Esophagus mucosa (tissue), 1 donor: ENCODE measurements around the gene HOXD11. TPM values are rescaled to one million over a fixed set of nuclear protein-coding genes. Genes with fewer than 3 reads are reported as not detected.
A peak's percentile ranks its signal among the peaks of the same experiment; 100 is the strongest.

ENCODE experiments used
- ATAC-seq: fragments of 200-7000 bp; cut with Tn5 transposase; one replicate; pipeline ENCODE4 v1.9.1; 2020
- total RNA-seq: library from RNA; stranded (reverse); gene quantifications from one replicate; pipeline ENCODE4 v1.2.4, GENCODE V29; 2023
- donor health status: DM: yes; HTN: yes; CAD: no.

Gene HOXD11
- total RNA-seq, 1 donor from 2014 or later: not detected

- ATAC-seq: no peak
Measured at GRCh38 chr2:176107731-176108181, 676 bp downstream of the HOXD11 start.

GRCh38 chr2:176109192-176109901 is 2.3 kb downstream of the HOXD11 start:
- no peak for ATAC-seq

- ATAC-seq: no peak
Measured at GRCh38 chr2:176109946-176110345, 2.9 kb downstream of the HOXD11 start.

GRCh38 chr2:176110415-176111308 is 3.6 kb downstream of the HOXD11 start:
- no peak for ATAC-seq

- no peak for ATAC-seq
Measured at GRCh38 chr2:176111309-176111663, 4.2 kb downstream of the HOXD11 start.

GRCh38 chr2:176111846-176112374 is 4.8 kb downstream of the HOXD11 start:
- no peak for ATAC-seq

GRCh38 chr2:176112375-176113302 is 5.6 kb downstream of the HOXD11 start:
- no peak for ATAC-seq

- no peak for ATAC-seq
Measured at GRCh38 chr2:176114120-176114929, 7.2 kb downstream of the HOXD11 start.

GRCh38 chr2:176114930-176115625 is 8.0 kb downstream of the HOXD11 start:
- ATAC-seq: no peak

GRCh38 chr2:176115883-176116813 is 9.1 kb downstream of the HOXD11 start, which contains the start of gene HOXD10:
TSS of gene HOXD10 (plus strand) at chr2:176116778. CDS start at chr2:176116834, 56 bp downstream.
- ATAC-seq: peak; percentile 67

- ATAC-seq: no peak
Measured at GRCh38 chr2:176117162-176117822, 10.2 kb downstream of the HOXD11 start.

GRCh38 chr2:176117823-176118371 is 10.8 kb downstream of the HOXD11 start:
- no peak for ATAC-seq

GRCh38 chr2:176118601-176119339 is 11.7 kb downstream of the HOXD11 start:
- ATAC-seq: no peak

GRCh38 chr2:176120364-176121189 is 13.5 kb downstream of the HOXD11 start:
- ATAC-seq: no peak

GRCh38 chr2:176121190-176122051 is 14.3 kb downstream of the HOXD11 start:
- ATAC-seq: no peak
